HL-60/S4 treated with phorbol 12-myristate 13-acetate at 8.2 ng/mL for 4 days and 3 days (cell line): Measurements from ENCODE around the gene WRNIP1.

Experiments
- in situ Hi-C: fragments of 300-500 bp; cut with MboI; formaldehyde crosslinking; loops from 2 replicates; pipeline ENCODE4 v1.15.0; 2022; ENCODE audit warnings: low sequenced_read_pairs

WRNIP1 gene

GRCh38 chr6:2740581-2740980 lies 24.6 kb upstream of the WRNIP1 start:
- in situ Hi-C loops: no loop called here

- in situ Hi-C loops: no loop called here
These were observed 23.4 kb upstream of the WRNIP1 start for GRCh38 chr6:2741756-2742155.

DNA sequence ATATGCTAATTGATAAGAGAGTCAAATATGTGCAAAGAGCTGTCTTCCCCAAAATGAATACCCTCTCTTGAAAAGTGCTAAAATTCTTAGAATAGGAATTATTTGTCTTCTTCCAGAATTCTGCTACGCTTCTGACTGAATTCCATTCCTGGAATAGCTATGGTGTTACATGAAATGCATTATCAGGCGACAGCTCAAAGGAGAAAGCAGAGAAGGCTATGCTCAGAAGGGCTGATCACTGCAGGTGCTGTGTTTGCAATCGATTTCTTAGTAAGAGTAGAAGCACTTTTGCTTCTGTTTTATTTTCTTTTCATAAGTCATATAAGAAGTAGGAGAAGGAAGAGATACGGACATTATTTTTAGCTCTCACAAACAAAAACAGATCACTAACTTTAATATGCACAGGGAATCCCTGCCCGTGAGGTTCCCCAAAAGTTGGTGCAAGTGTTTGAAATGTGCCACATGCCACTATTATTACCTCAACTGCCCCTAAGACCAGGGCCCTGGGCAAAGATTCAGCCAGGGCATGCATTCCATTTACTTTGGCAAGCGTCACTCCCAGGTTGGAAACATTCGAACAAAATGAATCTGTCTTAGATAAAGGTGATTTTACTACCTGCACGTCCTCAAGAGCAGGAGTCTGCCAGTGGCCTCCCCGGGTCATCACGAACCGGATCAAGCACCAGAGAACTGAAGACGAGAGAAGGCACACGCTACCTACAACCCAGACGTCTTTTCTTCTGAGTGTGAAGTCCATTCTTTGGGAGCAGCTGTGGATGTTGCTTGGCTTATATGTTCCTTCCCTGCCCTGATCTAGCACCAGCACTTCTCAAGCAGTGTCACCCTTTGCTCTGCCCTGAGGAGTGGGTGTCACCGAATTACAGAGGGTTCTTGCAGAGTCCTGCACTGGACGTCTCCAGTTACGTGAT lies 21.6 kb upstream of the WRNIP1 start:
- in situ Hi-C loops: no loop called here

GRCh38 chr6:2744209-2744771 lies 20.9 kb upstream of the WRNIP1 start:
- in situ Hi-C loops: no loop called here

DNA sequence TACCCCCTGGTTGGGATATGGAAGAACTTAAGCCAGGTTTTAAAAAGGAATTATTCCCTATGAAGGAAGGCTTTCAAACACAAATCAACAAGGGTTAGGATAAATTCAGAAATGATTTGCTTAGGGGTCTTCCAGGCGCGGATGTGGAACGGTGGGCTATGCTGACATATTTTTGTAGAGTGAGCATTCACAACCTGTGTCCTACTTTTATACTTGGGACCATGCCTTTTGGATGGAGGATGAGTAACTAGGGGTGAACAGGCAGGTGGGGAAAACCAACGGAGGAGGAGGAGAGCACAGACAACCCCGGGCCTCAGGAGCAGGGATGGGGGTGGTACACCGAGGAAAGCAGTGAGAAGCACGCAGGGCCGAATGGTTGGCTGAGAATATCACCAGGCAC lies 20.4 kb upstream of the WRNIP1 start:
- in situ Hi-C loops: no loop called here

- in situ Hi-C loops: no loop called here
These were observed 19.9 kb upstream of the WRNIP1 start for GRCh38 chr6:2745246-2745645.

DNA sequence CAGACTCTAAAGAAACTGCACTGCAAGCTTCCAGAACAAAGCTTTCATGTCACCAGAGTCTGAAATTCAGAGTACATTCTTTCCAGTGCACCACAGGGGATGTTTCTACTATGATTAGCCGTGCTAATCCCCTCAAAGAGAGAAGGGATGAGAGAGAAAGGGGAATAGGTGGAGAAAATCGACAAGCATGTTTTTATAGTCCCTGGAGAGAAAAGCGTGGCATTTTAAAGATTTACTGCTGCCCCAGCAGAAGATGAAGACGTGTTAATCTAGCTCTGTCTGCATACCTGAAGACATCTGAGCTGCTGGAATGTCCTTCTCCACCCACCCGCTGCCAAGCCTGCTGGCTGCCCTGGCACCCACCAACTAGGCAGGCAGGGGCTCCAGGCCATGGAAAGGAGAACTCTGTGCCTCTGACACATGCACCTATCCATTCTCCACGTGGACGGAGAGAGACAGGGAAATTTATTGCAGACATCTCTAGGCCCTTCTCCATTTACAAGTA lies 18.6 kb upstream of the WRNIP1 start:
- in situ Hi-C loops: no loop called here

GRCh38 chr6:2748183-2748582 lies 17.0 kb upstream of the WRNIP1 start:
- in situ Hi-C loops: no loop called here

GRCh38 chr6:2749969-2750600 lies 15.1 kb upstream of the WRNIP1 start:
- in situ Hi-C loops: no loop called here

- in situ Hi-C loops: no loop called here
These were observed 14.4 kb upstream of the WRNIP1 start, which contains the start of gene MYLK4 for GRCh38 chr6:2750832-2751231. MYLK4 (minus strand) TSS chr6:2750922; CDS start chr6:2749294, 1,628 bp downstream.

DNA sequence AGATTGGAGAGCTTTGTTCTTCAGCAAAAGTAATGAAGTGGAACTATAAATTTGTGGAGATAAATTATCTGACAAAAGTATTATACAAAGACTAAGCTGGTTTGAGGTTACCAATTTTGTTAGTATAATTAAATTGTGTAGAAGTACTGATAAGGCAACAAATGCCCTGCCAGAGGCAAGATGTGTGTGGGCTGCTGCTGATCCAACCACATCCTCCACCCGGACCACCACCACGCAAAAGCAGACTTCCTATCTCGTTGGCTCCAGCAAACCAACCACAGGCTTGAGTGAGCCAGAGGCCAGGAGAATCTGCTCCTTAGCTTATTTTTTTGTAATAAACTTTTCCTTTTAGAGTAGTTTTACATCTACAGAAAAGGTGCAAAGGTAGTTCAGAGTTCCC lies 13.3 kb upstream of the WRNIP1 start:
- in situ Hi-C loops: no loop called here

DNA sequence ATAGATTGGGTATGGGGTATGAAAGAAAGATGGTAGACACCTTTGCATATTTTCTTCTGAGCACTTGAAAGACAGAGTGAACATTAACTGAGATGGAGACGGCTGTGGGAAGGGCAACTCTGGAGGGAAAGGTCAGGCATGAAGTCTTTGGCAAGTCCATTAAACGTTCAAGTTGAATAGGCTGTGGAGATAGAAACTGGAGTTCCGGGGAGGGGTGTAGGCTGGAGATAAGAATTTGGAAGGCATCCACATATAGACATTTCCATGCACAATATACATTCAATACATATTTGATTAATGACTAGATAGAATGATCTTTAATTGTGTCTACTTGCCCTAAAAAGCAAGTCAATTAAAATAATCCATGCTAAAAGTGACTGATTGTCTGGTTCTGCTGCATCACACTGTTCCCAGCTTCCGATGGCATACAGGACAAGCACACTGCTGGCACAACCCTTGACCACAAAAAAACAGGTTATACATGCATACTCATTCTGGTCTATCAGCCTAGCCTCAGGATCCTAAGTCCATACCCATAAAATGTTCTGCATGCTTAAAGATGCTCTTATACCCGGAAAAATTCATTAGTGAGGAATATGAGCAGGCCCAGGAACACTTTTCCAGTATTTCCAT lies 12.6 kb upstream of the WRNIP1 start:
- in situ Hi-C loops: no loop called here

DNA sequence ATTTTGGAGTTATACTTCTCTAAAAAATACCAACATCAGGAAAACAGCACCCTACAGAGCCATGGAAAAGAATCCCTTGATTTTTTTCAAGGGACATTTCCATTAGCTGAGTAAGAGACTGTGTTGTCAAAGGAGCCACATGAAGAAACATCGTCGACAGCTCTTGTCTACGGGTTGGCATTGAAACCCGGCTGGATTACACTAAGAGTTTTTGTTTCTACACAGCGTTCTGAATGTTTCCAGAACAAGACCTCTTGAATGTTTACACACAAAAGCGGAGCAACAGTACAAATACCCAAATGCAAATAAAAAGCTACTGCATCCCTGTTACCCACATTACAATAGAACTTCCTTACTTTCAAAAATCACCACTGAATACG lies 12.1 kb upstream of the WRNIP1 start:
- in situ Hi-C loops: no loop called here

DNA sequence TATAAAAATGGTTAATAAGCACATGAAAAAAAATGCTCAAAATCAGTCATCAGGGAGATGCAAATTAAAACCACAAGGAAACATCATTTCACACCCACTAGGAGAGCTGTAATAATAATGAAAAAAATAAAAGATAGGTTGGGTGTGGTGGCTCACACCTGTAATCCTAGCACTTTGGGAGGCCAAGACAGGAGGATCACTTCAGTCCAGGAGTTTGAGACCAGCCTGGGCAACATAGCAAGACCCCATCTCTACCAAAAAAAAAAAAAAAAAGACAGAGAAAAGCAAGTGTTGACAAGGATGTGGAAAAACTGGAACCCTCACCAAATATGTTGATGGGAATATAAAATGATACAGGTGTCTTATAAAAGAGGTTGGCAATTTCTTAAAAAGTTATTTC lies 11.4 kb upstream of the WRNIP1 start:
- in situ Hi-C loops: no loop called here

DNA sequence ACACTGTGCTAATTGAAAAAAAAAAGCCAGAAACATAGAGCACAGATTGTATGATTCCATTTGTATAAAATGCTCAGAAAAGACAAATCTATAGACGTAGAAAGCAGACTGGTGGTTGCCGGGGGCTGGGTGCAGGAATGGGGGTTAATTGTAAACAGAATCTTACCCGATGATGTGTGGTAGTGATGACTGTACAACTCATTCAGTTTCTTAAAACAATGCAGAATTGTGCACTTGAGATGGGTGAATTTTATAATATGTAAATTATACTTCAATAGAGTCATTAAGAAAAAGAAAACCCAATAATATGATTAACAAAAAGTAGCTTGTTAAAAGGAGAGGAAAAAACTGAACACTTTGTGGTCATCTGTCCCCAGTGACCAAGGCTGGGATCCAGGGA lies 10.8 kb upstream of the WRNIP1 start:
- in situ Hi-C loops: no loop called here

DNA sequence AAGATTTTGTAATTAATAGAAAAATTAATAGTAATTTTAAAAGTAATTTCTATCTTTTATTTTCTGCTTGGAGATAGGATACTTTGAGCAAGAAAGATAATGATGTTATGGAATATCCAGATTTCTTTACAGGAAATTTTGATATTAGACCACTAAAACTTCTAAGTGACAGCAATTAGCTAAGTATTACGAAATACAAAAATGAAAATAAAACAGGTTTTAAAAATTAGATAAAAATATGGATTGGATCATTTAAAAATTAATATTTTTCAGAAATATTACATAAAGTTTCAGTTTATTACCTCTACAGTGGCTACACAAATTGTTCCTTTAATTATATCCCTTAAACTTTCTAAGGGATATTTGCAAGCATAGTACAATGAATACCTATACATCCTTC lies 10.3 kb upstream of the WRNIP1 start:
- in situ Hi-C loops: no loop called here

DNA sequence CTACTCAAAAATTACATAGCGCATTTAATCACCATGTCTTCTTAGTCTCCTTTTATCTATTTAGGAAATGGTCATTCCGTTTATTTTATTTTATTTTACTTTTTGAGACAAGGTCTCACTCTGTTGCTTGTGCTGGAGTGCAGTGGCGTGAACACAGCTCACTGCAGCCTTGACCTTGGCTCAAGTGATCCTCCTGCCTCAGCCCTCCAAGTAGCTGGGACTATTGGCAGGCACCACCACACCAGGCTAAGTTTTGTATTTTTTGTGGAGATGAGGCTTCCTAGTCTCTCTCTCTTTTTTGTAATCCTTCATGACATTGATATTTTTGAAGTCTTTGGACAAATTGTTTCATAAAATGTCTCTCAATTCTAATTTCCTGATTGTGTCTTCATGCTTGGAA lies 9.7 kb upstream of the WRNIP1 start:
- in situ Hi-C loops: no loop called here

- in situ Hi-C loops: no loop called here
These were observed 9.0 kb upstream of the WRNIP1 start for GRCh38 chr6:2756241-2756640.

- in situ Hi-C loops: no loop called here
These were observed 8.4 kb upstream of the WRNIP1 start for GRCh38 chr6:2756687-2757224.

GRCh38 chr6:2758980-2759379 lies 6.2 kb upstream of the WRNIP1 start:
- in situ Hi-C loops: no loop called here
